HepG2 (cell line): ENCODE data around the gene RSPH9. TPM values are rescaled to one million over a fixed set of nuclear protein-coding genes. Genes with fewer than 3 reads are reported as not detected.
A peak's percentile ranks its signal among the peaks of the same experiment; 100 is the strongest.

Experiments used
- GTF2F1 ChIP-seq: fragments of 150-350 bp; IDR thresholded peaks from 2 replicates; pipeline ENCODE4 v1.6.1; 2014; ENCODE audit warnings: low read length
- HNF1B ChIP-seq: sonication (generic); formaldehyde crosslinking; IDR thresholded peaks from 2 replicates; pipeline ENCODE4 v1.5.1; 2020; ENCODE audit warnings: mild to moderate bottlenecking, moderate library complexity, missing genetic modification reagents
- MED1 ChIP-seq: sonication (generic); formaldehyde crosslinking; IDR thresholded peaks from 2 replicates; pipeline ENCODE4 v1.4.0; 2020; ENCODE audit warnings: missing genetic modification reagents
- MED8 ChIP-seq: sonication (generic); formaldehyde crosslinking; IDR thresholded peaks from 2 replicates; pipeline ENCODE4 v1.8.1; 2023; ENCODE audit warnings: mild to moderate bottlenecking, missing genetic modification reagents; ENCODE audit not compliant: insufficient replicate concordance
- NCOA1 ChIP-seq: sonication (generic); formaldehyde crosslinking; IDR thresholded peaks from 2 replicates; pipeline ENCODE4 v1.9.0; 2021; ENCODE audit warnings: missing genetic modification reagents
- RFXAP ChIP-seq: sonication (generic); formaldehyde crosslinking; IDR thresholded peaks from 2 replicates; pipeline ENCODE4 v1.4.0; 2020; ENCODE audit warnings: missing genetic modification reagents, borderline replicate concordance
- SOX13 ChIP-seq, 3 experiments: fragments of 450-650 bp in 1 of 3; sonication (generic) in 1 of 3; formaldehyde crosslinking in 1 of 3; IDR thresholded peaks in 2 of 3; conservative IDR thresholded peaks in 1 of 3; 2 replicates each; pipeline versions ENCODE4 v1.5.0 to v1.6.1; 2016 to 2020; ENCODE audit warnings: antibody characterized with exemption in 1 of 3, mild to moderate bottlenecking in 1 of 3, missing compliant biosample characterization in 1 of 3, missing genetic modification reagents in 1 of 3, moderate library complexity in 1 of 3
- SRSF4 ChIP-seq: fragments of 200-400 bp; formaldehyde crosslinking; IDR thresholded peaks from one replicate; pipeline ENCODE4 v1.6.1; 2018; ENCODE audit warnings: mild to moderate bottlenecking, low read depth, low read length, moderate library complexity; ENCODE audit not compliant: poor library complexity, severe bottlenecking
- SRSF9 ChIP-seq: fragments of 200-400 bp; formaldehyde crosslinking; IDR thresholded peaks from 2 replicates; pipeline ENCODE4 v1.6.1; 2018; ENCODE audit warnings: borderline replicate concordance, mild to moderate bottlenecking, low read depth, low read length; ENCODE audit not compliant: insufficient read depth, poor library complexity, severe bottlenecking
- XBP1 ChIP-seq: sonication (generic); formaldehyde crosslinking; IDR thresholded peaks from 2 replicates; pipeline ENCODE4 v1.5.0; 2020; ENCODE audit warnings: missing genetic modification reagents
- ZNF3 ChIP-seq: IDR thresholded peaks from 2 replicates; pipeline ENCODE4 v1.7.0; 2017; ENCODE audit warnings: inconsistent platforms
- ZNF317 ChIP-seq: sonication (generic); formaldehyde crosslinking; IDR thresholded peaks from 2 replicates; pipeline ENCODE4 v1.5.0; 2020; ENCODE audit warnings: mild to moderate bottlenecking, missing genetic modification reagents
- ZNF576 ChIP-seq: sonication (generic); formaldehyde crosslinking; IDR thresholded peaks from 2 replicates; pipeline ENCODE4 v1.4.0; 2020; ENCODE audit warnings: mild to moderate bottlenecking, missing genetic modification reagents
- ZNF670 ChIP-seq: sonication (generic); formaldehyde crosslinking; IDR thresholded peaks from 2 replicates; pipeline ENCODE4 v1.8.0; 2022; ENCODE audit warnings: mild to moderate bottlenecking, missing genetic modification reagents, borderline replicate concordance
- ZNF761 ChIP-seq: sonication (generic); formaldehyde crosslinking; conservative IDR thresholded peaks from 2 replicates; pipeline ENCODE4 v1.4.0; 2020; ENCODE audit warnings: mild to moderate bottlenecking, missing genetic modification reagents
- ZNF777 ChIP-seq: sonication (generic); formaldehyde crosslinking; IDR thresholded peaks from 2 replicates; pipeline ENCODE4 v1.4.0; 2020; ENCODE audit warnings: missing genetic modification reagents
- ZSCAN12 ChIP-seq: sonication (generic); formaldehyde crosslinking; IDR thresholded peaks from 2 replicates; pipeline ENCODE4 v1.9.0; 2021; ENCODE audit warnings: mild to moderate bottlenecking, missing genetic modification reagents
- polyA plus RNA-seq, 8 experiments: library from polyadenylated mRNA; depleted of rRNA in 3 of 8; stranded (reverse) in 7 of 8; unstranded in 1 of 8; fragments of >200 nt; fragmentation: Illumina TruSeq in 4 of 8; extraction: Trizol in 4 of 8; gene quantifications; 2 replicates each; pipeline versions ENCODE4 v1.2.1 to v1.2.3, GENCODE V29; 2011 to 2016; ENCODE audit warnings: low read depth in 4 of 8, missing spikeins in 1 of 8, mixed read lengths in 1 of 8; ENCODE audit not compliant: insufficient read depth in 1 of 8
- total RNA-seq, 5 experiments: library from RNA; depleted of rRNA; stranded (reverse); fragments of >200 nt; fragmentation: Illumina TruSeq; extraction: Trizol; gene quantifications; 2 replicates each; pipeline ENCODE4 v1.2.3, GENCODE V29; 2016; ENCODE audit warnings: low read depth in 1 of 5
- TF ChIP-seq, protein P1 (sequence below): sonication (generic); formaldehyde crosslinking; IDR thresholded peaks from 2 replicates; pipeline ENCODE4 v1.8.0; 2022; ENCODE audit warnings: mild to moderate bottlenecking, missing genetic modification reagents, moderate library complexity
- TF ChIP-seq, protein P2 (sequence below): sonication (generic); formaldehyde crosslinking; IDR thresholded peaks from 2 replicates; pipeline ENCODE4 v1.8.1; 2023; ENCODE audit warnings: mild to moderate bottlenecking, missing genetic modification reagents, borderline replicate concordance
- TF ChIP-seq, protein P3 (sequence below): sonication (generic); formaldehyde crosslinking; IDR thresholded peaks from 2 replicates; pipeline ENCODE4 v1.4.0; 2020; ENCODE audit warnings: mild to moderate bottlenecking, missing genetic modification reagents, borderline replicate concordance

The RSPH9 gene
- total and polyA plus RNA-seq, 2 of the 13 experiments (the other 11 are each of a cell fraction or from before 2014, with no cell fraction given) = 0.04 TPM; not detected in 1

GRCh38 chr6:43687437-43688347 is 42.9 kb downstream of the RSPH9 start, which contains the start of gene MRPS18A (continued):
- TF ChIP-seq HNF1B (CRISPR knock-in tag) (peak; percentile 21; the same call in 1 of the 2 replicates), ZNF317 (no peak), MED1 (CRISPR knock-in tag) (peak; percentile 59), ZNF576 (CRISPR knock-in tag) (no peak), SRSF4 (no peak), SRSF9 (no peak), ZNF777 (no peak), GTF2F1 (no peak), MED8 (CRISPR knock-in tag) (no peak), ZSCAN12 (CRISPR knock-in tag) (no peak), NCOA1 (no peak; the same call in 1 of the 2 replicates), XBP1 (CRISPR knock-in tag) (no peak; the same call in 1 of the 2 replicates), ZNF670 (CRISPR knock-in tag) (no peak), ZNF3 (CRISPR knock-in tag) (no peak), RFXAP (CRISPR knock-in tag) (peak; percentile 75; the same call in 1 of the 2 replicates), SOX13 (IDR thresholded peaks at IDR 0.05) (no peak), SOX13 (CRISPR knock-in tag; conservative IDR thresholded peaks at IDR 0.05 in 1 of 2, IDR thresholded peaks at IDR 0.05 in 1 of 2) (0 out of 4 replicates have a peak, but pooled peaks of 1 of the 2 experiments have one; percentile 42), ZNF761 (CRISPR knock-in tag) (peak; percentile 26; the same call in 1 of the 2 replicates)
- TF ChIP-seq, protein P1, sequence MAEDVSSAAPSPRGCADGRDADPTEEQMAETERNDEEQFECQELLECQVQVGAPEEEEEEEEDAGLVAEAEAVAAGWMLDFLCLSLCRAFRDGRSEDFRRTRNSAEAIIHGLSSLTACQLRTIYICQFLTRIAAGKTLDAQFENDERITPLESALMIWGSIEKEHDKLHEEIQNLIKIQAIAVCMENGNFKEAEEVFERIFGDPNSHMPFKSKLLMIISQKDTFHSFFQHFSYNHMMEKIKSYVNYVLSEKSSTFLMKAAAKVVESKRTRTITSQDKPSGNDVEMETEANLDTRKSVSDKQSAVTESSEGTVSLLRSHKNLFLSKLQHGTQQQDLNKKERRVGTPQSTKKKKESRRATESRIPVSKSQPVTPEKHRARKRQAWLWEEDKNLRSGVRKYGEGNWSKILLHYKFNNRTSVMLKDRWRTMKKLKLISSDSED = no peak
- TF ChIP-seq, protein P2, sequence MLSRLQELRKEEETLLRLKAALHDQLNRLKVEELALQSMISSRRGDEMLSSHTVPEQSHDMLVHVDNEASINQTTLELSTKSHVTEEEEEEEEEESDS (CRISPR knock-in tag) = no peak
- TF ChIP-seq, protein P3, sequence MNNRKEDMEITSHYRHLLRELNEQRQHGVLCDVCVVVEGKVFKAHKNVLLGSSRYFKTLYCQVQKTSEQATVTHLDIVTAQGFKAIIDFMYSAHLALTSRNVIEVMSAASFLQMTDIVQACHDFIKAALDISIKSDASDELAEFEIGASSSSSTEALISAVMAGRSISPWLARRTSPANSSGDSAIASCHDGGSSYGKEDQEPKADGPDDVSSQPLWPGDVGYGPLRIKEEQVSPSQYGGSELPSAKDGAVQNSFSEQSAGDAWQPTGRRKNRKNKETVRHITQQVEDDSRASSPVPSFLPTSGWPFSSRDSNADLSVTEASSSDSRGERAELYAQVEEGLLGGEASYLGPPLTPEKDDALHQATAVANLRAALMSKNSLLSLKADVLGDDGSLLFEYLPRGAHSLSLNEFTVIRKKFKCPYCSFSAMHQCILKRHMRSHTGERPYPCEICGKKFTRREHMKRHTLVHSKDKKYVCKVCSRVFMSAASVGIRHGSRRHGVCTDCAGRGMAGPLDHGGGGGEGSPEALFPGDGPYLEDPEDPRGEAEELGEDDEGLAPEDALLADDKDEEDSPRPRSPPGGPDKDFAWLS = no peak
